SK-N-SH (cell line): ENCODE results near the gene ARHGEF28. TPM values are rescaled to one million over a fixed set of nuclear protein-coding genes. Genes with fewer than 3 reads are reported as not detected.

ENCODE experiments used
- CTCF ChIA-PET: fragments of 300-600, 350-600 bp; formaldehyde crosslinking; extraction: SDS; loops from one replicate; lab custom pipeline; 2021; lab: Yijun Ruan, JAX
- POLR2A ChIA-PET: fragments of 350-600 bp; sonication (Branson Sonifier 250); formaldehyde crosslinking; extraction: SDS; loops from one replicate; lab custom pipeline; 2020; ENCODE audit warnings: antibody characterized with exemption, inconsistent platforms; lab: Yijun Ruan, JAX
- DNase-seq: peaks from one replicate; pipeline ENCODE4 v3.0.0; 2012
- H2AFZ ChIP-seq: fragments of 200-600 bp; sonication (generic); 2 replicates; pipeline ENCODE4 v1.8.1; 2016; ENCODE audit warnings: antibody characterized with exemption, mild to moderate bottlenecking, low read depth
- H3F3A ChIP-seq: fragments of 200-600 bp; sonication (generic); replicated peaks from 2 replicates; pipeline ENCODE3; 2016; ENCODE audit warnings: antibody characterized with exemption, mild to moderate bottlenecking; ENCODE audit not compliant: insufficient read depth
- H3K27ac ChIP-seq, 2 experiments: fragments of 200-500 bp in 1 of 2; fragments of 200-600 bp in 1 of 2; sonication (Bioruptor generic) in 1 of 2; sonication (generic), shearing (Covaris generic) in 1 of 2; 2 replicates each; pipeline versions ENCODE4 v1.5.1 to v1.6.1; 2014 to 2016; ENCODE audit warnings: low read depth in 2 of 2, inconsistent platforms in 1 of 2, low read length in 1 of 2, mild to moderate bottlenecking in 1 of 2, mixed read lengths in 1 of 2
- H3K27me3 ChIP-seq: fragments of 200-600 bp; sonication (generic), shearing (Covaris generic); 2 replicates; pipeline ENCODE4 v1.6.1; 2016; ENCODE audit warnings: mixed run types; ENCODE audit not compliant: insufficient read depth
- H3K36me3 ChIP-seq, 2 experiments: fragments of 200-500 bp in 1 of 2; fragments of 200-600 bp in 1 of 2; sonication (Bioruptor generic) in 1 of 2; sonication (generic) in 1 of 2; replicated peaks in 1 of 2; 2 replicates each; pipeline versions ENCODE3 to v1.5.1; 2014 to 2016; ENCODE audit warnings: low read length in 1 of 2, mild to moderate bottlenecking in 1 of 2; ENCODE audit not compliant: insufficient read depth in 2 of 2, control insufficient read depth in 1 of 2
- H3K4me1 ChIP-seq, 2 experiments: fragments of 200-500 bp in 1 of 2; fragments of 200-600 bp in 1 of 2; sonication (Bioruptor generic) in 1 of 2; sonication (generic), shearing (Covaris generic) in 1 of 2; 2 replicates each; pipeline versions ENCODE4 v1.5.1 to v1.6.1; 2014 to 2016; ENCODE audit warnings: low read depth in 1 of 2, low read length in 1 of 2, mixed run types in 1 of 2; ENCODE audit not compliant: insufficient read depth in 2 of 2, control insufficient read depth in 1 of 2
- H3K4me2 ChIP-seq: fragments of 200-600 bp; sonication (generic), shearing (Covaris generic); 2 replicates; pipeline ENCODE4 v1.6.1; 2017; ENCODE audit warnings: mixed run types
- H3K4me3 ChIP-seq, 2 experiments: fragments of 200-500 bp in 1 of 2; fragments of 200-600 bp in 1 of 2; sonication (Bioruptor generic) in 1 of 2; sonication (generic), shearing (Covaris generic) in 1 of 2; 2 replicates each; pipeline versions ENCODE4 v1.5.1 to v1.8.1; 2014 to 2016; ENCODE audit warnings: low read depth in 2 of 2, inconsistent platforms in 1 of 2, low read length in 1 of 2, mild to moderate bottlenecking in 1 of 2, mixed read lengths in 1 of 2, moderate library complexity in 1 of 2
- H3K79me2 ChIP-seq: fragments of 200-600 bp; sonication (generic); 2 replicates; pipeline ENCODE4 v1.8.1; 2017; ENCODE audit warnings: mild to moderate bottlenecking; ENCODE audit not compliant: insufficient read depth
- H3K9ac ChIP-seq: fragments of 200-600 bp; sonication (generic); 2 replicates; pipeline ENCODE4 v1.6.1; 2017; ENCODE audit warnings: mixed run types
- H3K9me2 ChIP-seq: fragments of 200-600 bp; sonication (generic); 2 replicates; pipeline ENCODE4 v1.6.1; 2017; ENCODE audit warnings: mixed run types
- H3K9me3 ChIP-seq: fragments of 200-600 bp; sonication (generic); 2 replicates; pipeline ENCODE4 v1.6.1; 2017; ENCODE audit warnings: mixed run types, mild to moderate bottlenecking, moderate library complexity
- H4K20me1 ChIP-seq: fragments of 200-600 bp; sonication (generic); 2 replicates; pipeline ENCODE4 v1.6.1; 2017; ENCODE audit warnings: mild to moderate bottlenecking, mixed run types; ENCODE audit not compliant: insufficient read depth
- CTCF ChIP-seq: fragments of 200-600 bp; sonication (generic); IDR thresholded peaks from 2 replicates; pipeline ENCODE4 v1.6.1; 2017; ENCODE audit warnings: antibody characterized with exemption, mild to moderate bottlenecking, moderate library complexity
- ELF1 ChIP-seq: IDR thresholded peaks from 2 replicates; pipeline ENCODE4 v1.4.0; 2012
- EP300 ChIP-seq, 2 experiments: IDR thresholded peaks; 2 replicates each; pipeline versions ENCODE4 v1.4.0 to v1.6.1; 2012; ENCODE audit warnings: borderline replicate concordance in 1 of 2, low read depth in 1 of 2, low read length in 1 of 2
- EZH2phosphoT487 ChIP-seq: fragments of 200-600 bp; sonication (generic); IDR thresholded peaks from 2 replicates; pipeline ENCODE4 v1.6.1; 2017; ENCODE audit warnings: low read depth, mixed run types, mild to moderate bottlenecking, antibody characterized with exemption, moderate library complexity, borderline replicate concordance
- FOSL2 ChIP-seq: IDR thresholded peaks from 2 replicates; pipeline ENCODE4 v1.4.0; 2012; ENCODE audit warnings: low read depth, mild to moderate bottlenecking, moderate library complexity, borderline replicate concordance
- FOXJ3 ChIP-seq: sonication (generic); formaldehyde crosslinking; IDR thresholded peaks from 2 replicates; pipeline ENCODE4 v1.5.1; 2020; ENCODE audit warnings: mild to moderate bottlenecking, missing genetic modification reagents
- GATA2 ChIP-seq: sonication (generic); formaldehyde crosslinking; IDR thresholded peaks from 2 replicates; pipeline ENCODE4 v1.5.0; 2020; ENCODE audit warnings: mild to moderate bottlenecking, missing genetic modification reagents
- JUND ChIP-seq: IDR thresholded peaks from 2 replicates; pipeline ENCODE4 v1.4.0; 2012
- MEF2A ChIP-seq: IDR thresholded peaks from 2 replicates; pipeline ENCODE4 v1.4.0; 2012; ENCODE audit warnings: low read depth, borderline replicate concordance
- POLR2AphosphoS5 ChIP-seq: IDR thresholded peaks from 2 replicates; pipeline ENCODE4 v1.6.1; 2012; ENCODE audit warnings: low read depth, low read length
- RFX5 ChIP-seq: IDR thresholded peaks from 2 replicates; pipeline ENCODE4 v1.6.1; 2012; ENCODE audit warnings: mild to moderate bottlenecking, improper control_type of control experiment, low read length
- RXRA ChIP-seq: IDR thresholded peaks from 2 replicates; pipeline ENCODE4 v1.4.0; 2012; ENCODE audit warnings: low read depth, mild to moderate bottlenecking, borderline replicate concordance
- SIN3A ChIP-seq: IDR thresholded peaks from 2 replicates; pipeline ENCODE4 v1.6.1; 2012; ENCODE audit warnings: low read depth, mild to moderate bottlenecking, low read length, moderate library complexity, borderline replicate concordance
- TEAD4 ChIP-seq: IDR thresholded peaks from 2 replicates; pipeline ENCODE4 v1.4.0; 2012; ENCODE audit warnings: mild to moderate bottlenecking, borderline replicate concordance; ENCODE audit not compliant: insufficient read depth
- YY1 ChIP-seq: IDR thresholded peaks from 2 replicates; pipeline ENCODE4 v1.4.0; 2012; ENCODE audit warnings: low read depth, mild to moderate bottlenecking
- ZBTB33 ChIP-seq: IDR thresholded peaks from 2 replicates; pipeline ENCODE4 v1.4.0; 2012; ENCODE audit warnings: low read depth, borderline replicate concordance
- WGBS: methylation state at CpG from one replicate; pipeline ENCODE4 v1.1.6; 2017; ENCODE audit warnings: low lambda C conversion rate; 5-methylcytosine and 5-hydroxymethylcytosine counted together
- polyA plus RNA-seq, 3 experiments: library from polyadenylated mRNA; depleted of rRNA; stranded (reverse); fragments of >200 nt; gene quantifications; 2 replicates each; pipeline ENCODE4 v1.2.3, GENCODE V29; 2012
- TF ChIP-seq, protein P1 (sequence below): fragments of 150-350 bp; IDR thresholded peaks from 2 replicates; pipeline ENCODE4 v1.6.1; 2016; ENCODE audit warnings: mild to moderate bottlenecking, low read depth, low read length
- TF ChIP-seq, protein P2 (sequence below): IDR thresholded peaks from 2 replicates; pipeline ENCODE4; 2012

ARHGEF28 gene
- polyA plus RNA-seq, 1 of the 3 experiments (the other 2 are of a cell fraction), result 4.2 TPM

DNA sequence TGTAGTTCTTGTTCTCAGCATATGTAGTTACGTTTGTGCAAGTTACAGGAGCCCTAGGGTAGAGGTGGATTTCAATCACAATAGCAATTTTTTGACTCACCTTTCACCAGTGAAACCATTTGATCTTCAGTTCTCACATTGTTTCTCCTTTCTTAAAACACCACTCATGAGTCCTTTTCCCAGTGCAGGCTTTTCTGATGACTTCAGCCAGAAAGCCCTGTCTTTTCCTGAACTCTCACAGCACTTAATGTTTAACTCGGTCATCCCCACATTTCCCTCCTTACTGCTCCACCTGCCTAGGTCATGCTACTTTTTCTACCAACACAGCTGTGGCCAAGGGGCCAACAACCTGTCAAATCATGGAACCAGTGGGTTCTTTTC lies 37.9 kb downstream of the ARHGEF28 start:
- no peaks in the 10 kb centered on the region for H3K9me3 ChIP-seq
- H3K9ac ChIP-seq, result no peak overlapping the region
- H3K4me3 ChIP-seq, result no peak overlapping the region
- no peak overlapping the region for H3K27ac ChIP-seq
- H3K36me3 ChIP-seq, result no peaks in the 10 kb centered on the region
- TF ChIP-seq FOSL2 (no peak), SIN3A (no peak), YY1 (no peak), RXRA (no peak), CTCF (no peak), JUND (no peak), EZH2phosphoT487 (no peak), ELF1 (no peak), POLR2AphosphoS5 (no peak), MEF2A (no peak), GATA2 (CRISPR knock-in tag) (no peak), TEAD4 (no peak), RFX5 (no peak), EP300 (IDR thresholded peaks at IDR 0.05; ENCODE audit: borderline replicate concordance in 1 of 2, low read depth in 1 of 2, low read length in 1 of 2) (no peak), FOXJ3 (CRISPR knock-in tag) (no peak), ZBTB33 (no peak)
- TF ChIP-seq, protein P1, sequence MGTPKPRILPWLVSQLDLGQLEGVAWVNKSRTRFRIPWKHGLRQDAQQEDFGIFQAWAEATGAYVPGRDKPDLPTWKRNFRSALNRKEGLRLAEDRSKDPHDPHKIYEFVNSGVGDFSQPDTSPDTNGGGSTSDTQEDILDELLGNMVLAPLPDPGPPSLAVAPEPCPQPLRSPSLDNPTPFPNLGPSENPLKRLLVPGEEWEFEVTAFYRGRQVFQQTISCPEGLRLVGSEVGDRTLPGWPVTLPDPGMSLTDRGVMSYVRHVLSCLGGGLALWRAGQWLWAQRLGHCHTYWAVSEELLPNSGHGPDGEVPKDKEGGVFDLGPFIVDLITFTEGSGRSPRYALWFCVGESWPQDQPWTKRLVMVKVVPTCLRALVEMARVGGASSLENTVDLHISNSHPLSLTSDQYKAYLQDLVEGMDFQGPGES, result no peak
- TF ChIP-seq, protein P2, sequence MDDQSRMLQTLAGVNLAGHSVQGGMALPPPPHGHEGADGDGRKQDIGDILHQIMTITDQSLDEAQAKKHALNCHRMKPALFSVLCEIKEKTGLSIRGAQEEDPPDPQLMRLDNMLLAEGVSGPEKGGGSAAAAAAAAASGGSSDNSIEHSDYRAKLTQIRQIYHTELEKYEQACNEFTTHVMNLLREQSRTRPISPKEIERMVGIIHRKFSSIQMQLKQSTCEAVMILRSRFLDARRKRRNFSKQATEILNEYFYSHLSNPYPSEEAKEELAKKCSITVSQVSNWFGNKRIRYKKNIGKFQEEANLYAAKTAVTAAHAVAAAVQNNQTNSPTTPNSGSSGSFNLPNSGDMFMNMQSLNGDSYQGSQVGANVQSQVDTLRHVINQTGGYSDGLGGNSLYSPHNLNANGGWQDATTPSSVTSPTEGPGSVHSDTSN, result no peak
- peaks cover 15% of the 10 kb centered on the region for H3K79me2 ChIP-seq
- no peaks in the 10 kb centered on the region for H3F3A ChIP-seq
- no peaks in the 10 kb centered on the region for H3K4me1 ChIP-seq
- no peaks in the 10 kb centered on the region for H4K20me1 ChIP-seq
- no peak for DNase-seq
- H3K27me3 ChIP-seq, result no peaks in the 10 kb centered on the region
- H2AFZ ChIP-seq, result no peak overlapping the region
- CTCF ChIA-PET, result interaction anchor here (0.7 to 1.0 kb wide), 2 partner anchors 30 to 35 kb away, joined by 3 read pairs; no protein-coding TSS in a partner anchor
- H3K4me2 ChIP-seq, result no peak overlapping the region
- H3K9me2 ChIP-seq, result no peaks in the 10 kb centered on the region
- WGBS, result 80% methylated on average over 2 of the region's 2 CpGs
- POLR2A ChIA-PET, result no interaction called here
